ENCODE data around the gene PTPRH.

Gene PTPRH

GRCh38 chr19:55208880-55209692, at the start of gene PTPRH:
PTPRH (minus strand) TSS chr19:55209501; CDS start chr19:55209433, 68 bp downstream.
- FAIRE-seq = no peak

GRCh38 chr19:55258476-55258827, 49.2 kb upstream of the PTPRH start:
- FAIRE-seq = no peak

GRCh38 chr19:55257461-55258420, 48.4 kb upstream of the PTPRH start:
- FAIRE-seq = no peak

GRCh38 chr19:55256562-55257460, 47.5 kb upstream of the PTPRH start:
- no peak for FAIRE-seq

- FAIRE-seq = no peak
These were observed 46.5 kb upstream of the PTPRH start for GRCh38 chr19:55255618-55256423.

- FAIRE-seq = no peak
These were observed 45.3 kb upstream of the PTPRH start for GRCh38 chr19:55254625-55254977.

GRCh38 chr19:55253842-55254624, 44.7 kb upstream of the PTPRH start:
- FAIRE-seq = no peak

GRCh38 chr19:55252760-55253663, 43.7 kb upstream of the PTPRH start:
- no peak for FAIRE-seq

GRCh38 chr19:55251341-55252081, 42.2 kb upstream of the PTPRH start:
- FAIRE-seq = no peak

- no peak for FAIRE-seq
These were observed 41.1 kb upstream of the PTPRH start for GRCh38 chr19:55250262-55251036.

GRCh38 chr19:55249841-55250240, 40.5 kb upstream of the PTPRH start:
- FAIRE-seq = no peak

- FAIRE-seq = no peak
These were observed 39.4 kb upstream of the PTPRH start for GRCh38 chr19:55248704-55249103.

GRCh38 chr19:55248166-55248675, 38.9 kb upstream of the PTPRH start:
- no peak for FAIRE-seq

- FAIRE-seq = no peak
These were observed 38.4 kb upstream of the PTPRH start for GRCh38 chr19:55247621-55248099.

GRCh38 chr19:55246462-55247451, 37.5 kb upstream of the PTPRH start:
- FAIRE-seq = no peak

- no peak for FAIRE-seq
These were observed 36.1 kb upstream of the PTPRH start for GRCh38 chr19:55245236-55245904.

All from endometrium (tissue), 2 donors.